GM23338 (cell line): Measurements from ENCODE around the gene ENOX1. TPM values are rescaled to one million over a fixed set of nuclear protein-coding genes. Genes with fewer than 3 reads are reported as not detected.

Source experiments
- ATAC-seq: fragments of 200-7000 bp; cut with Tn5 transposase; 3 replicates; pipeline ENCODE4 v1.9.1; 2020
- DNase-seq: peaks from one replicate; pipeline ENCODE4 v3.0.0-alpha.2; 2015; ENCODE audit warnings: low spot score
- H2AFZ ChIP-seq: fragments of 200-600 bp; sonication (generic); 2 replicates; pipeline ENCODE4 v1.8.0; 2016; ENCODE audit warnings: antibody characterized with exemption, mild to moderate bottlenecking, moderate library complexity
- H3F3A ChIP-seq: fragments of 200-600 bp; sonication (generic); replicated peaks from 2 replicates; pipeline ENCODE4 v1.8.0; 2017; ENCODE audit warnings: antibody characterized with exemption, mixed run types, low read depth
- H3K27ac ChIP-seq: fragments of 200-600 bp; sonication (generic); 2 replicates; pipeline ENCODE4 v1.6.1; 2016; ENCODE audit warnings: low read depth
- H3K27me3 ChIP-seq: fragments of 200-600 bp; sonication (generic); 2 replicates; pipeline ENCODE4 v1.8.0; 2016; ENCODE audit warnings: mild to moderate bottlenecking, mixed run types, moderate library complexity; ENCODE audit not compliant: insufficient read depth
- H3K36me3 ChIP-seq: fragments of 200-600 bp; sonication (generic); 2 replicates; pipeline ENCODE4 v1.8.0; 2016; ENCODE audit warnings: mild to moderate bottlenecking; ENCODE audit not compliant: insufficient read depth
- H3K4me1 ChIP-seq: fragments of 200-600 bp; sonication (generic); 2 replicates; pipeline ENCODE4 v1.8.0; 2016; ENCODE audit warnings: mild to moderate bottlenecking, moderate library complexity; ENCODE audit not compliant: insufficient read depth
- H3K4me2 ChIP-seq: fragments of 200-600 bp; sonication (generic); 2 replicates; pipeline ENCODE4 v1.7.1; 2017; ENCODE audit warnings: mixed run types
- H3K4me3 ChIP-seq: fragments of 200-600 bp; sonication (generic); 2 replicates; pipeline ENCODE4 v1.6.1; 2016; ENCODE audit warnings: mixed run types
- H3K79me2 ChIP-seq: fragments of 200-600 bp; sonication (generic); replicated peaks from 2 replicates; pipeline ENCODE4 v1.8.0; 2017; ENCODE audit warnings: mild to moderate bottlenecking; ENCODE audit not compliant: insufficient read depth
- H3K9me2 ChIP-seq: fragments of 200-600 bp; sonication (generic); 2 replicates; pipeline ENCODE4 v1.8.0; 2017; ENCODE audit not compliant: insufficient read depth
- H4K20me1 ChIP-seq: fragments of 200-600 bp; sonication (generic); replicated peaks from 2 replicates; pipeline ENCODE4 v1.8.0; 2017; ENCODE audit warnings: mild to moderate bottlenecking; ENCODE audit not compliant: insufficient read depth
- H3K27ac Mint-ChIP-seq: 2 replicates; pipeline ENCODE4 v1.8.0; 2020; ENCODE audit warnings: inconsistent platforms, mild to moderate bottlenecking, moderate library complexity, mixed read lengths
- H3K27me3 Mint-ChIP-seq: 3 replicates; pipeline ENCODE4 v1.8.0; 2022; ENCODE audit warnings: low read depth, mild to moderate bottlenecking, moderate library complexity, mixed read lengths, inconsistent platforms; ENCODE audit not compliant: insufficient read depth, poor library complexity
- H3K36me3 Mint-ChIP-seq: 3 replicates; pipeline ENCODE4 v1.8.0; 2021; ENCODE audit warnings: low read depth, mild to moderate bottlenecking, inconsistent platforms, moderate library complexity, mixed read lengths
- H3K4me1 Mint-ChIP-seq: 3 replicates; pipeline ENCODE4 v1.8.0; 2020; ENCODE audit warnings: mild to moderate bottlenecking, inconsistent platforms, mixed read lengths
- H3K4me3 Mint-ChIP-seq: 3 replicates; pipeline ENCODE4 v1.8.0; 2021; ENCODE audit warnings: moderate library complexity, mild to moderate bottlenecking, inconsistent platforms, mixed read lengths
- H3K9me3 Mint-ChIP-seq: 3 replicates; pipeline ENCODE4 v1.8.0; 2020; ENCODE audit warnings: moderate library complexity, mild to moderate bottlenecking, inconsistent platforms, mixed read lengths
- ETS1 ChIP-seq: IDR thresholded peaks from 2 replicates; pipeline ENCODE4 v1.6.1; 2016; ENCODE audit warnings: antibody characterized with exemption
- EZH2 ChIP-seq: fragments of 200-600 bp; sonication (generic); IDR thresholded peaks from one replicate; pipeline ENCODE4 v1.8.0; 2017; ENCODE audit warnings: antibody characterized with exemption, mild to moderate bottlenecking, low read depth; ENCODE audit not compliant: unreplicated experiment
- JUNB ChIP-seq: IDR thresholded peaks from one replicate; pipeline ENCODE4 v1.6.1; 2016; ENCODE audit warnings: antibody characterized with exemption; ENCODE audit not compliant: unreplicated experiment
- NANOG ChIP-seq: IDR thresholded peaks from 2 replicates; pipeline ENCODE4 v1.6.1; 2016; ENCODE audit warnings: antibody characterized with exemption, borderline replicate concordance
- ZNF462 ChIP-seq: fragments of 250-450 bp; sonication (Bioruptor Pico); IDR thresholded peaks from 2 replicates; pipeline ENCODE4 v1.5.0; 2020; ENCODE audit warnings: mild to moderate bottlenecking, moderate library complexity
- polyA plus RNA-seq: library from polyadenylated mRNA; unstranded; fragments of >200 nt; fragmentation: Nextera tagmentation; extraction: Ambion mirVana; gene quantifications from 2 replicates; pipeline ENCODE4 v1.2.1, GENCODE V29; 2016
- total RNA-seq: library from RNA; depleted of rRNA; stranded (reverse); fragments of >200 nt; shearing (Covaris generic); gene quantifications from 2 replicates; pipeline ENCODE4 v1.2.3, GENCODE V29; 2014

ENOX1 gene
- total and polyA plus RNA-seq, 2 experiments from 2014 or later = 0.66 to 0.81 TPM

GRCh38 chr13:43360171-43360570, 426.6 kb downstream of the ENOX1 start (continued):
- TF ChIP-seq JUNB (no peak), NANOG (no peak), EZH2 (no peak), ETS1 (no peak)

- Mint-ChIP-seq H3K4me1 (peaks cover 58% of the 10 kb centered on the region), H3K9me3 (no peaks in the 10 kb centered on the region), H3K36me3 (no peaks in the 10 kb centered on the region), H3K4me3 (peak overlapping the region; percentile 30), H3K27me3 (peaks cover 10% of the 10 kb centered on the region), H3K27ac (peak overlapping the region; percentile 81)
- peak overlapping the region; percentile 94 for H3K27ac ChIP-seq
- H3K27me3 ChIP-seq = no peaks in the 10 kb centered on the region
- DNase-seq (peak; percentile 45), ATAC-seq (peak; percentile 71)
- peaks cover 45% of the 10 kb centered on the region for H3K4me1 ChIP-seq
- TF ChIP-seq JUNB (no peak), ZNF462 (CRISPR knock-in tag) (peak; percentile 66), NANOG (peak; percentile 47; the same call in 1 of the 2 replicates)
- no peaks in the 10 kb centered on the region for H3F3A ChIP-seq
- H3K4me2 ChIP-seq = peak overlapping the region; percentile 21
- H3K79me2 ChIP-seq = no peaks in the 10 kb centered on the region
- H3K4me3 ChIP-seq = peak overlapping the region; percentile 4
- no peaks in the 10 kb centered on the region; the same call in 1 of the 2 replicates for H3K9me2 ChIP-seq
- no peak overlapping the region for H2AFZ ChIP-seq
- no peaks in the 10 kb centered on the region for H4K20me1 ChIP-seq
- H3K36me3 ChIP-seq = no peaks in the 10 kb centered on the region
Observed at GRCh38 chr13:43359536-43359935, 427.2 kb downstream of the ENOX1 start.
